ENCODE results near the gene R3HCC1L. TPM values are rescaled to one million over a fixed set of nuclear protein-coding genes. Genes with fewer than 3 reads are reported as not detected.

R3HCC1L gene
- total RNA-seq, 5 donors from 2014 or later (not counting 1 experiment from before 2014, with no cell fraction given) = 21.5 to 23.4 (median 22.6) TPM

DNA sequence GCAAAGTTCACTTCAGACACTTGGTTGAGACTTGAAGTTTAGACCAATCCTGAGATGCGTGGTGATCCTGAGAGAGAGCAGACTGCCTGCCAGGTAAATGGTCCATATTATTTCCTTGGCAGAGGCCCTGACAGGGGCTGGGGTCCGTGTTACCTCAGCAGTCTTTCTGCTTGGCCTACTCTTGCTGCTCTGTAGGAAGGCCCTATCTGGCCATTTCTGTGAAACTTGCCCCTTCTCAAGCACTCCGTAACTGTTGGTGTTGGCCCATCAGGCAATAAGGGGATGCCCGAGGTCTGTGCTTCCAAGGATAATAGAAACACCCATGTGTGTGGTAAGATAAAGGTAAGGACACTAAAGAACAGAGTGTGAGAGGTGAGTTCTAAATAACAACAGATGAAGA lies 113.6 kb downstream of the R3HCC1L start:
- no peaks in the 10 kb centered on the region for H3K27me3 Mint-ChIP-seq
- no peak overlapping the region for H3K4me3 Mint-ChIP-seq
- Histone ChIP-seq H3K36me3 (ENCODE audit: control insufficient read depth in 2 of 2, extremely low read depth in 1 of 2, insufficient read depth in 1 of 2, low read length in 1 of 2) (peaks cover 19 to 62% of the 10 kb centered on the region in 2 donors), H3K4me1 (ENCODE audit: control insufficient read depth in 1 of 2, extremely low read depth in 1 of 2, insufficient read depth in 2 of 2, low read length in 2 of 2) (no peaks in the 10 kb centered on the region), H3K27ac (ENCODE audit: low read length) (no peak overlapping the region), H3K4me3 (ENCODE audit: control insufficient read depth in 1 of 2, extremely low read depth in 1 of 2, low read length in 1 of 2) (no peak overlapping the region), H3K9me3 (no peaks in the 10 kb centered on the region), H3K27me3 (replicated peaks in 1 of 2; ENCODE audit: control insufficient read depth in 2 of 2, extremely low read depth in 1 of 2, insufficient read depth in 2 of 2, low read length in 1 of 2) (no peaks in the 10 kb centered on the region)
- DNase-seq = no peak
- no peaks in the 10 kb centered on the region for H3K4me1 Mint-ChIP-seq
- H3K27ac Mint-ChIP-seq = no peak overlapping the region
- CTCF ChIA-PET = no interaction called here
- POLR2A ChIA-PET = no interaction called here
- 90% methylated on average over 2 of the region's 4 CpGs for WGBS (ENCODE audit: insufficient coverage)
- peaks cover 44% of the 10 kb centered on the region for H3K36me3 Mint-ChIP-seq
- ATAC-seq (replicated peaks in 1 of 4) = no peak
- H3K9me3 Mint-ChIP-seq = no peaks in the 10 kb centered on the region

DNA sequence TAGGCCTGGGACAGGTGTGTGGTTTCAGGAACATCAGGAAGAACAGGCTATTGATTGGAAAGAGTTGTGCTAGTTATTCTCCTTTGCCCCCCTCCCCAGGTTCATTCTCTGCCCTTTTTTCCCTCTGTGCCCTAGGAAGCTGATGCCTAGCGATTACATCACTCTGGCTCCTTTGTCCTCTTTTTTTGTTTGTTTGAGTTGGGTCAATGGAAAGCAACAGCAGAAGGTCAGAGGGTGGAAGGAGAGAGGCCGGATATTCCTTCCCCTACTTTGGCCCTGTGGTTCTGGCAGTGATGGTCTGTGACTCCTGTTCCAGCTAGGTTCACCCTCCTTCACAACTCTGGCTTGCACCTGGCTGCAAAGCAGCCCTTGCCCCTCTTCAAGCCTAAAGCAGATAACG lies 114.7 kb downstream of the R3HCC1L start:
- CTCF ChIA-PET = no interaction called here
- Mint-ChIP-seq H3K9me3 (no peaks in the 10 kb centered on the region), H3K4me1 (no peaks in the 10 kb centered on the region), H3K27ac (no peak overlapping the region), H3K36me3 (peaks cover 39% of the 10 kb centered on the region), H3K27me3 (no peaks in the 10 kb centered on the region), H3K4me3 (no peak overlapping the region)
- no peaks in the 10 kb centered on the region for H3K27me3 ChIP-seq (replicated peaks in 1 of 2; ENCODE audit: control insufficient read depth in 2 of 2, extremely low read depth in 1 of 2, insufficient read depth in 2 of 2, low read length in 1 of 2)
- POLR2A ChIA-PET = no interaction called here
- H3K9me3 ChIP-seq = no peaks in the 10 kb centered on the region
- H3K4me3 ChIP-seq (ENCODE audit: control insufficient read depth in 1 of 2, extremely low read depth in 1 of 2, low read length in 1 of 2) = no peak overlapping the region
- no peak for ATAC-seq (replicated peaks in 1 of 4)
- H3K36me3 ChIP-seq (ENCODE audit: control insufficient read depth in 2 of 2, extremely low read depth in 1 of 2, insufficient read depth in 1 of 2, low read length in 1 of 2) = peaks cover 19 to 54% of the 10 kb centered on the region in 2 donors
- H3K4me1 ChIP-seq (ENCODE audit: control insufficient read depth in 1 of 2, extremely low read depth in 1 of 2, insufficient read depth in 2 of 2, low read length in 2 of 2) = no peaks in the 10 kb centered on the region
- DNase-seq = no peak
- 83% methylated on average over 1 of the region's 3 CpGs for WGBS (ENCODE audit: insufficient coverage)
- H3K27ac ChIP-seq (ENCODE audit: low read length) = no peak overlapping the region

DNA sequence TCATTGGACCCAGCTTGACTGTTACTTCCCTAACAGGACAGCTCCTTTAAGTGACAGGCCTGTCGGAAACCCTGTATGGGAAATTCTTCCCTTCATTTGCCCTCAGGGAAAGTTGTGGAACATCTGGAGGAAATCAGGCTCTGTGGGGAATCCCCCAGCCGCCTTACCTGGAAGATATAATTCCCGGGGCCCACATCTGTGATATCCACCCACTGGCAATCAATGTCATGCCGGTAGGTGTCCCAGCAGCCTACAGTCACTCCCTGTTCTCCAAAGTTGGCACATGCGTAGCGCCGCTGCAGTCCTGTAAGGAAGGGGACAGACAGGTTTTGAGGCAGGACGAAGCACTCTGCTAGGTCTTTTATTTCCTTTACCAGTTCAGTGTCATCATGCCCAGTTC lies 116.9 kb downstream of the R3HCC1L start:
- Mint-ChIP-seq H3K27ac (no peak overlapping the region), H3K4me1 (no peaks in the 10 kb centered on the region), H3K9me3 (no peaks in the 10 kb centered on the region), H3K4me3 (no peak overlapping the region), H3K27me3 (no peaks in the 10 kb centered on the region), H3K36me3 (peaks cover 29% of the 10 kb centered on the region)
- peak in 1 of 35 experiments; percentile 4 for DNase-seq
- Histone ChIP-seq H3K27me3 (replicated peaks in 1 of 2; ENCODE audit: control insufficient read depth in 2 of 2, extremely low read depth in 1 of 2, insufficient read depth in 2 of 2, low read length in 1 of 2) (no peaks in the 10 kb centered on the region), H3K4me3 (ENCODE audit: control insufficient read depth in 1 of 2, extremely low read depth in 1 of 2, low read length in 1 of 2) (no peak overlapping the region), H3K4me1 (ENCODE audit: control insufficient read depth in 1 of 2, extremely low read depth in 1 of 2, insufficient read depth in 2 of 2, low read length in 2 of 2) (no peaks in the 10 kb centered on the region), H3K36me3 (ENCODE audit: control insufficient read depth in 2 of 2, extremely low read depth in 1 of 2, insufficient read depth in 1 of 2, low read length in 1 of 2) (peaks cover 9 to 32% of the 10 kb centered on the region in 2 donors), H3K9me3 (no peaks in the 10 kb centered on the region), H3K27ac (ENCODE audit: low read length) (no peak overlapping the region)
- ChIA-PET CTCF (no interaction called here), POLR2A (no interaction called here)
- no peak for ATAC-seq (replicated peaks in 1 of 4)
- WGBS (ENCODE audit: insufficient coverage) = 100% methylated on average over 3 of the region's 8 CpGs

DNA sequence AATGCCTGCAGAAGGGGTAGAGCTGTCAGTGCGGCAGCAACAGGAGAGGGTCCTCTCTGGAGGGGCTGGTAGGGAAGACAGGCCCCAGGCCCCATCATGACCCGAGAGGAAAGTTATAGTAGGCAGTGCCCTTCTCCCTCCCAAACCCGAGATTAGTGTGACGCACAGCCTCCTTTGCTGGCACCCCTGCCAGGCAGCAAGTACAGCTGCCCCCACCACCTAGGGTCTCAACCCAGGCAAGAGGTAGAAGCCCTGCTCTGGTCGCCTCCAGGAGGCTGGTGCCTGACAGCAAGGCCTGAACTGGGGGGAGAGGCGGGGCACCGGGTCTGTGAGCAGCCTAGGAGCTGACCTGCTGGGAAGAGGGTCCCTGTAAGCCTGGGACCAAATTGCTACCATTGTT lies 118.0 kb downstream of the R3HCC1L start:
- ATAC-seq (replicated peaks in 1 of 4) = no peak
- peak in 1 of 35 experiments; percentile 11 for DNase-seq
- Histone ChIP-seq H3K27ac (ENCODE audit: low read length) (no peak overlapping the region), H3K4me3 (ENCODE audit: control insufficient read depth in 1 of 2, extremely low read depth in 1 of 2, low read length in 1 of 2) (no peak overlapping the region), H3K4me1 (ENCODE audit: control insufficient read depth in 1 of 2, extremely low read depth in 1 of 2, insufficient read depth in 2 of 2, low read length in 2 of 2) (no peaks in the 10 kb centered on the region), H3K36me3 (ENCODE audit: control insufficient read depth in 2 of 2, extremely low read depth in 1 of 2, insufficient read depth in 1 of 2, low read length in 1 of 2) (peaks cover 5 to 22% of the 10 kb centered on the region in 2 donors), H3K27me3 (replicated peaks in 1 of 2; ENCODE audit: control insufficient read depth in 2 of 2, extremely low read depth in 1 of 2, insufficient read depth in 2 of 2, low read length in 1 of 2) (no peaks in the 10 kb centered on the region), H3K9me3 (no peaks in the 10 kb centered on the region)
- no peak overlapping the region for H3K27ac Mint-ChIP-seq
- ChIA-PET POLR2A (interaction anchor here in 1 of 2 donors (0.5 kb wide), 1 partner anchor 779 kb away, joined by 10 read pairs; no protein-coding TSS in a partner anchor), CTCF (no interaction called here)
- no peaks in the 10 kb centered on the region for H3K9me3 Mint-ChIP-seq
- WGBS (ENCODE audit: insufficient coverage) = 95% methylated on average over 5 of the region's 7 CpGs
- H3K27me3 Mint-ChIP-seq = no peaks in the 10 kb centered on the region
- no peaks in the 10 kb centered on the region for H3K4me1 Mint-ChIP-seq
- H3K4me3 Mint-ChIP-seq = no peak overlapping the region
- H3K36me3 Mint-ChIP-seq = peaks cover 27% of the 10 kb centered on the region

DNA sequence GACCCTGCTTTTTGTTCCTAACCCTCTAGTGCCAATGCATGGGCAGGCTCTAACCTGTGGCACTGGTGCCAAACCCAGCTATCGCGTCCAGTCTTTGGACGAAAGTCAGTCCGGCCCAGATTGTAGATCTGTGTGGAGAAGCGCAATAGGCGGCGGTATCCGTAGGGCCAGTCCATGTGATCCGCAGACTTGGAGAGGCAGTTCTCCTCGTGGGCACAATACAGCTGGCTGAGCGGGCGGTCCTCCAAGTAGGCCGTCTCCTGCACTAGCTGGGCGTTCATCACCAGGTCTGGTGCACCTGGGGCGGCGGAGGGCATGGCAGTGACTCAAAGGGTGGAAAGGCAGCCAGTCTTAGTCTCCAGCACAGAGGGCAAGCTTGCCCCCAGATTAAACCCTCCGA lies 119.0 kb downstream of the R3HCC1L start:
- DNase-seq = peak in 1 of 35 experiments; percentile 14
- ChIA-PET CTCF (no interaction called here), POLR2A (no interaction called here)
- Histone ChIP-seq H3K27ac (ENCODE audit: low read length) (no peak overlapping the region), H3K27me3 (replicated peaks in 1 of 2; ENCODE audit: control insufficient read depth in 2 of 2, extremely low read depth in 1 of 2, insufficient read depth in 2 of 2, low read length in 1 of 2) (no peaks in the 10 kb centered on the region), H3K4me3 (ENCODE audit: control insufficient read depth in 1 of 2, extremely low read depth in 1 of 2, low read length in 1 of 2) (no peak overlapping the region), H3K4me1 (ENCODE audit: control insufficient read depth in 1 of 2, extremely low read depth in 1 of 2, insufficient read depth in 2 of 2, low read length in 2 of 2) (no peaks in the 10 kb centered on the region), H3K36me3 (ENCODE audit: control insufficient read depth in 2 of 2, extremely low read depth in 1 of 2, insufficient read depth in 1 of 2, low read length in 1 of 2) (peaks cover 5 to 11% of the 10 kb centered on the region in 2 donors), H3K9me3 (no peaks in the 10 kb centered on the region)
- ATAC-seq (replicated peaks in 1 of 4) = no peak
- 94% methylated on average over 16 of the region's 17 CpGs for WGBS (ENCODE audit: insufficient coverage)
- Mint-ChIP-seq H3K36me3 (peaks cover 19% of the 10 kb centered on the region), H3K4me1 (no peaks in the 10 kb centered on the region), H3K4me3 (no peak overlapping the region), H3K27me3 (no peaks in the 10 kb centered on the region), H3K9me3 (no peaks in the 10 kb centered on the region), H3K27ac (no peak overlapping the region)

DNA sequence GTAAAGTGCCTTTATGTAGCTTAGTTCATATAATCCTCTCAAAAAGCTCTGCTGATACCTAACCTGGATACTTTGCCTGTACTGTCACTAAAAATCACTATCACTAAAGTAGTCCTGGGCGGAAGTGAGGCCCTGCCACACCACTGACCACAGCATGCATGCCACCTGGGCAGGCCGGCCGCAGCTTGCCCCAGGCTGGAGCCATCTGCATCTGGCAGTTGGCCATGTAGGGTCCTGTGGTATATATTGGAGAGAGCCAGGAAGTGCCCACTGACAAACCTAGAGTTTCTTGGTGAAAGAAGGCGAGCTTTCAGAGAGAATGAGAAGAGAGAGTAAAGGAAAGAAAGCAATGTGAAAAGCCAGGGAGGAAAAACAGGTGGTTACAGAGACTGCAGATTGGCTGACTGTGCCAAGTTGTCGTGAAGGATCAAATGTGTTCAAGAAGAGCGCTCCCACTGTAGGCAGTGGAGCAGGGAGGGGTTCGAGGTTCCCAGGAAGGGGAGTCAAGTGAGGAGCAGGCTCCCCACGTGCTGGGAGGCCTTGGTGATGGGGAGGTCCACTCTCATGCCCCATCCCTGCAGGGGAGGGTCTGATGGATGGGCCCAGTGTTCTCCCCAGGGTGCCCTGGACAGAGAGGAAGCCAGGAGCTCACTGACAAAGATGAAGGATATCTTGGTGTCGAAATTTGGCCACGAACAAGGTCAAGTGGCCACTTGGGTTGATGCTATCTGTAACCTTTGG lies 119.9 kb downstream of the R3HCC1L start:
- H3K27me3 ChIP-seq (replicated peaks in 1 of 2; ENCODE audit: control insufficient read depth in 2 of 2, extremely low read depth in 1 of 2, insufficient read depth in 2 of 2, low read length in 1 of 2) = no peaks in the 10 kb centered on the region
- Mint-ChIP-seq H3K4me3 (no peak overlapping the region), H3K4me1 (no peaks in the 10 kb centered on the region), H3K27ac (no peak overlapping the region), H3K9me3 (no peaks in the 10 kb centered on the region), H3K36me3 (peaks cover 19% of the 10 kb centered on the region), H3K27me3 (no peaks in the 10 kb centered on the region)
- CTCF ChIA-PET = interaction anchor here in 1 of 2 donors (0.5 kb wide), 1 partner anchor 212 kb away, joined by 3 read pairs; no protein-coding TSS in a partner anchor
- DNase-seq = peak in 1 of 35 experiments; percentile 10
- H3K27ac ChIP-seq (ENCODE audit: low read length) = no peak overlapping the region
- no peak for ATAC-seq (replicated peaks in 1 of 4)
- H3K4me3 ChIP-seq (ENCODE audit: control insufficient read depth in 1 of 2, extremely low read depth in 1 of 2, low read length in 1 of 2) = no peak overlapping the region
- WGBS (ENCODE audit: insufficient coverage) = 93% methylated on average over 10 of the region's 10 CpGs
- H3K9me3 ChIP-seq = no peaks in the 10 kb centered on the region
- H3K4me1 ChIP-seq (ENCODE audit: control insufficient read depth in 1 of 2, extremely low read depth in 1 of 2, insufficient read depth in 2 of 2, low read length in 2 of 2) = no peaks in the 10 kb centered on the region
- peaks cover 5 to 7% of the 10 kb centered on the region in 2 donors for H3K36me3 ChIP-seq (ENCODE audit: control insufficient read depth in 2 of 2, extremely low read depth in 1 of 2, insufficient read depth in 1 of 2, low read length in 1 of 2)
- POLR2A ChIA-PET = no interaction called here

All from T-cell (primary cell).